Peyer's patch (tissue), 4 donors: ENCODE measurements around the gene ENDOU. TPM values are rescaled to one million over a fixed set of nuclear protein-coding genes. Genes with fewer than 3 reads are reported as not detected.

Source experiments
- DNase-seq, 3 donors: peaks; one replicate each; pipeline ENCODE4 v3.0.0-alpha.2; 2017 to 2019
- H3K27ac ChIP-seq, 4 donors: fragments of 200-600 bp; sonication (generic); one replicate each; pipeline ENCODE4 v1.5.1; 2016 to 2019
- H3K27me3 ChIP-seq, 2 donors: fragments of 200-600 bp; sonication (generic); one replicate each; pipeline ENCODE4 v1.5.1; 2019
- H3K36me3 ChIP-seq, 3 donors: fragments of 200-600 bp; sonication (generic); one replicate each; pipeline ENCODE4 v1.5.1; 2016 to 2019
- H3K4me1 ChIP-seq, 4 donors: fragments of 200-600 bp; sonication (generic); one replicate each; pipeline ENCODE4 v1.5.1; 2016 to 2019
- H3K4me3 ChIP-seq, 4 donors: fragments of 200-600 bp; sonication (generic); 1 replicate in 3 of 4; 2 replicates in 1 of 4; pipeline ENCODE4 v1.5.1; 2016 to 2019; ENCODE audit warnings: mild to moderate bottlenecking in 1 of 4
- H3K9me3 ChIP-seq, 4 donors: fragments of 200-600 bp; sonication (generic); one replicate each; pipeline ENCODE4 v1.5.1; 2016 to 2019; ENCODE audit warnings: mild to moderate bottlenecking in 1 of 4
- POLR2A ChIP-seq, 2 donors: fragments of 450-650 bp; IDR thresholded peaks; one replicate each; pipeline ENCODE4 v1.5.1; 2017; ENCODE audit warnings: antibody characterized with exemption in 2 of 2, mild to moderate bottlenecking in 2 of 2, moderate library complexity in 2 of 2
- total RNA-seq, 4 donors: library from RNA; depleted of rRNA; stranded (reverse); fragments of >200 nt; gene quantifications; one replicate each; pipeline ENCODE4 v1.1.0, GENCODE V29; 2016
- TF ChIP-seq, protein P1 (sequence below), 6 experiments: fragments of 450-650 bp in 4 of 6; fragments of 200-600 bp in 2 of 6; sonication (generic) in 1 of 6; IDR thresholded peaks; one replicate each; pipeline ENCODE4 v1.5.1; 2017 to 2019; ENCODE audit warnings: antibody characterized with exemption in 6 of 6, mild to moderate bottlenecking in 3 of 6, moderate library complexity in 1 of 6

The ENDOU gene
- total RNA-seq, 4 donors from 2014 or later: not detected

GRCh38 chr12:47736216-47736615, 10.9 kb upstream of the ENDOU start:
- H3K4me3 ChIP-seq: no peak overlapping the region
- H3K9me3 ChIP-seq: no peaks in the 10 kb centered on the region
- TF ChIP-seq, protein P1, sequence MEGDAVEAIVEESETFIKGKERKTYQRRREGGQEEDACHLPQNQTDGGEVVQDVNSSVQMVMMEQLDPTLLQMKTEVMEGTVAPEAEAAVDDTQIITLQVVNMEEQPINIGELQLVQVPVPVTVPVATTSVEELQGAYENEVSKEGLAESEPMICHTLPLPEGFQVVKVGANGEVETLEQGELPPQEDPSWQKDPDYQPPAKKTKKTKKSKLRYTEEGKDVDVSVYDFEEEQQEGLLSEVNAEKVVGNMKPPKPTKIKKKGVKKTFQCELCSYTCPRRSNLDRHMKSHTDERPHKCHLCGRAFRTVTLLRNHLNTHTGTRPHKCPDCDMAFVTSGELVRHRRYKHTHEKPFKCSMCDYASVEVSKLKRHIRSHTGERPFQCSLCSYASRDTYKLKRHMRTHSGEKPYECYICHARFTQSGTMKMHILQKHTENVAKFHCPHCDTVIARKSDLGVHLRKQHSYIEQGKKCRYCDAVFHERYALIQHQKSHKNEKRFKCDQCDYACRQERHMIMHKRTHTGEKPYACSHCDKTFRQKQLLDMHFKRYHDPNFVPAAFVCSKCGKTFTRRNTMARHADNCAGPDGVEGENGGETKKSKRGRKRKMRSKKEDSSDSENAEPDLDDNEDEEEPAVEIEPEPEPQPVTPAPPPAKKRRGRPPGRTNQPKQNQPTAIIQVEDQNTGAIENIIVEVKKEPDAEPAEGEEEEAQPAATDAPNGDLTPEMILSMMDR (IDR thresholded peaks at IDR 0.05): no peak
- no peak for TF ChIP-seq POLR2A (IDR thresholded peaks at IDR 0.05)
- H3K36me3 ChIP-seq: no peaks in the 10 kb centered on the region
- H3K4me1 ChIP-seq: peaks cover 3 to 52% (median 21%) of the 10 kb centered on the region in 4 donors
- no peak for DNase-seq
- peak overlapping the region; percentile 59 to 74 (median 66) for H3K27ac ChIP-seq
- H3K27me3 ChIP-seq: no peaks in the 10 kb centered on the region

DNA sequence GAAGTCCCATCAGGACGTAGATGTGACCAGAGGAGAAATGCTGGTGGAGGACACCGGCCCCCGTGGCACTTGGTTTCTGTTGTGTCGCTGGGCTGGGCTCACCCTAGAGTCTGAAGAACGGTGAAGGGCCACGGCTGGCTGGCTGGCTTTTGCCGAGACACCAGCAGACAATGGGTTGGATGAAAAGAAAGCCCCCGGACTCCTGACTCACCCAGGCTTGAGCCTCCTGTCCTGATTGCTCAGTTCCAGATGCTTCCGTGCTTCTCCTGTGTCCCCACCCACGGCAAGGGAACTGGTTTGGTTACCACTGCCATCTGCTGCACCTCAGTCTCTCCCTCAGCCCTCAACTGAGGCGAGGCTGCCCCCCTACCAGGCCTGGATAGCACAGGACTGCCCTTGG, 10.4 kb upstream of the ENDOU start:
- Histone ChIP-seq H3K9me3 (no peaks in the 10 kb centered on the region), H3K36me3 (no peaks in the 10 kb centered on the region), H3K4me3 (no peak overlapping the region), H3K27me3 (no peaks in the 10 kb centered on the region), H3K4me1 (peaks cover 3 to 47% (median 15%) of the 10 kb centered on the region in 4 donors), H3K27ac (peak overlapping the region; percentile 59 to 74 (median 66))
- DNase-seq: no peak
- TF ChIP-seq, protein P1 (IDR thresholded peaks at IDR 0.05): no peak
- no peak for TF ChIP-seq POLR2A (IDR thresholded peaks at IDR 0.05)

- DNase-seq: no peak
- peak overlapping the region in 3 of 4 donors; percentile 27 to 74 (median 71) for H3K27ac ChIP-seq
- H3K9me3 ChIP-seq: no peaks in the 10 kb centered on the region
- no peaks in the 10 kb centered on the region for H3K36me3 ChIP-seq
- peaks cover 3 to 39% (median 9%) of the 10 kb centered on the region in 4 donors for H3K4me1 ChIP-seq
- H3K4me3 ChIP-seq: no peak overlapping the region
- H3K27me3 ChIP-seq: no peaks in the 10 kb centered on the region
- TF ChIP-seq POLR2A (IDR thresholded peaks at IDR 0.05): no peak
- TF ChIP-seq, protein P1 (IDR thresholded peaks at IDR 0.05): no peak
Measured at GRCh38 chr12:47734725-47735480, 9.6 kb upstream of the ENDOU start.

GRCh38 chr12:47733142-47733541, 7.9 kb upstream of the ENDOU start:
- Histone ChIP-seq H3K4me3 (no peak overlapping the region), H3K27ac (no peak overlapping the region), H3K9me3 (no peaks in the 10 kb centered on the region), H3K36me3 (no peaks in the 10 kb centered on the region), H3K4me1 (peaks cover 0 to 31% (median 5%) of the 10 kb centered on the region in 4 donors), H3K27me3 (no peaks in the 10 kb centered on the region)
- TF ChIP-seq POLR2A (IDR thresholded peaks at IDR 0.05): no peak
- TF ChIP-seq, protein P1 (IDR thresholded peaks at IDR 0.05): no peak
- DNase-seq: no peak

DNA sequence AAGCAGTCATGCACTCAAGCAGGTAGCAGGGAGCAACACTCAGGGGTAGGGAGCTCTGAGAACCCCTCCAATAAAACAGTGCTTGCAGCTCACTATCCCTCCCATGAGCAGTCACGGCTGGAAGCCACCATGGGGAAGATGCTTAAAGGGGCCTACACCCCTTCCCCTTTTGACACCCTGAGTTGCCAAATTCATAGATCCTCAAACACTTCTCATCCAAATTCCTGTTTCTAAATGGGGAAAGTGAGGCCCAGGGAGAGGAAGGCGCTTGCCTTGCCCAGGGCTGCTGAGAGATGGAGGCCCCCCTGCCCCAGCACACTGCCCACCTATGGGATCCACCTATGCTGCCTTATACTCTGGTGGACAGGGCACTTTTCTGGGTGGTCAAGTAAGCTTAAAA, 7.2 kb upstream of the ENDOU start:
- H3K4me3 ChIP-seq: no peak overlapping the region
- H3K27ac ChIP-seq: no peak overlapping the region
- H3K9me3 ChIP-seq: no peaks in the 10 kb centered on the region
- no peak for DNase-seq
- H3K36me3 ChIP-seq: no peaks in the 10 kb centered on the region
- no peaks in the 10 kb centered on the region for H3K27me3 ChIP-seq
- TF ChIP-seq, protein P1 (IDR thresholded peaks at IDR 0.05): no peak
- no peak for TF ChIP-seq POLR2A (IDR thresholded peaks at IDR 0.05)
- H3K4me1 ChIP-seq: peaks cover 0 to 25% (median 5%) of the 10 kb centered on the region in 4 donors
